G401 (cell line): ENCODE data around the gene C21orf58. TPM values are rescaled to one million over a fixed set of nuclear protein-coding genes. Genes with fewer than 3 reads are reported as not detected.

Experiments
- DNase-seq: peaks from one replicate; pipeline ENCODE4 v3.0.0-alpha.2; 2015; ENCODE audit warnings: low spot score
- in situ Hi-C: cut with HindIII; loops from 2 replicates; pipeline ENCODE4 v1.10.0; 2016; ENCODE audit warnings: low sequenced_read_pairs, mixed read lengths
- total RNA-seq: library from RNA; depleted of rRNA; stranded (reverse); fragments of >200 nt; shearing (Covaris generic); gene quantifications from 2 replicates; pipeline ENCODE4 v1.2.3, GENCODE V29; 2014

Gene C21orf58
- total RNA-seq, 1 experiment from 2014 or later: 8.2 TPM

- DNase-seq: no peak
- in situ Hi-C loops: no loop called here
These were observed 18.7 kb downstream of the C21orf58 start for GRCh38 chr21:46304955-46305354.

- DNase-seq: no peak
- in situ Hi-C loops: no loop called here
These were observed 19.2 kb downstream of the C21orf58 start for GRCh38 chr21:46304437-46304836.

GRCh38 chr21:46301759-46302158 is 21.9 kb downstream of the C21orf58 start:
- in situ Hi-C loops: no loop called here
- no peak for DNase-seq

- in situ Hi-C loops: no loop called here
- DNase-seq: no peak
These were observed 24.5 kb downstream of the C21orf58 start for GRCh38 chr21:46299167-46299566.

- peak; percentile 14 for DNase-seq
- in situ Hi-C loops: no loop called here
These were observed 26.1 kb downstream of the C21orf58 start for GRCh38 chr21:46297338-46298271.

GRCh38 chr21:46295996-46296752 is 27.5 kb downstream of the C21orf58 start:
- no peak for DNase-seq
- in situ Hi-C loops: no loop called here

GRCh38 chr21:46295177-46295770 is 28.4 kb downstream of the C21orf58 start:
- no peak for DNase-seq
- in situ Hi-C loops: no loop called here

- in situ Hi-C loops: no loop called here
- no peak for DNase-seq
These were observed 29.0 kb downstream of the C21orf58 start for GRCh38 chr21:46294647-46295176.

GRCh38 chr21:46291561-46291960 is 32.1 kb downstream of the C21orf58 start:
- in situ Hi-C loops: no loop called here

GRCh38 chr21:46289655-46290179 is 34.0 kb downstream of the C21orf58 start:
- in situ Hi-C loops: no loop called here
- DNase-seq: no peak

More at GRCh38 chr21:46291561-46291960, 32.1 kb downstream of the C21orf58 start:
- DNase-seq: no peak

GRCh38 chr21:46287541-46287940 is 36.1 kb downstream of the C21orf58 start:
- no peak for DNase-seq
- in situ Hi-C loops: no loop called here

GRCh38 chr21:46286648-46287002 is 37.0 kb downstream of the C21orf58 start:
- DNase-seq: no peak
- in situ Hi-C loops: no loop called here

- peak; percentile 89 for DNase-seq
- in situ Hi-C loops: no loop called here
These were observed 37.7 kb downstream of the C21orf58 start, which contains the start of gene YBEY for GRCh38 chr21:46285761-46286647. YBEY (plus strand) TSS chr21:46286342; CDS start chr21:46286914, 572 bp downstream.

- no peak for DNase-seq
- in situ Hi-C loops: no loop called here
These were observed 38.4 kb downstream of the C21orf58 start, which contains the start of gene MCM3AP for GRCh38 chr21:46285206-46285661. MCM3AP (minus strand) TSS chr21:46285611; CDS start chr21:46285286, 325 bp downstream.

GRCh38 chr21:46284733-46285132 is 38.9 kb downstream of the C21orf58 start:
- in situ Hi-C loops: no loop called here

GRCh38 chr21:46284077-46284644 is 39.5 kb downstream of the C21orf58 start:
- no peak for DNase-seq
- in situ Hi-C loops: no loop called here

More at GRCh38 chr21:46284733-46285132, 38.9 kb downstream of the C21orf58 start:
- no peak for DNase-seq

GRCh38 chr21:46274797-46275390 is 48.8 kb downstream of the C21orf58 start:
- in situ Hi-C loops: no loop called here
- no peak for DNase-seq
